SK-N-SH treated with all-trans-retinoic acid at 6 μM for 48 hours (cell line): Measurements from ENCODE around the gene KIF13A.

Source experiments
- ARNTL ChIP-seq: fragments of 450-650 bp; formaldehyde crosslinking; IDR thresholded peaks from 2 replicates; pipeline ENCODE4 v1.5.0; 2020; ENCODE audit warnings: low read depth, mild to moderate bottlenecking, moderate library complexity, borderline replicate concordance
- BACH2 ChIP-seq: fragments of 250-450 bp; sonication (Bioruptor Pico); IDR thresholded peaks from 2 replicates; pipeline ENCODE4 v1.9.0; 2021; ENCODE audit warnings: mild to moderate bottlenecking, borderline replicate concordance
- CSDC2 ChIP-seq: fragments of 250-450 bp; sonication (Bioruptor Pico); IDR thresholded peaks from 2 replicates; pipeline ENCODE4 v1.5.0; 2020; ENCODE audit warnings: mild to moderate bottlenecking, moderate library complexity
- OSR1 ChIP-seq: fragments of 250-450 bp; sonication (Bioruptor Pico); IDR thresholded peaks from 2 replicates; pipeline ENCODE4 v1.8.0; 2022; ENCODE audit warnings: moderate library complexity, mild to moderate bottlenecking, inconsistent platforms
- SNAI2 ChIP-seq: fragments of 250-450 bp; sonication (Bioruptor Pico); IDR thresholded peaks from 2 replicates; pipeline ENCODE4 v1.5.0; 2020; ENCODE audit warnings: mild to moderate bottlenecking, moderate library complexity
- TCF4 ChIP-seq: fragments of 250-450 bp; sonication (Bioruptor Pico); IDR thresholded peaks from 2 replicates; pipeline ENCODE4 v1.8.0; 2021; ENCODE audit warnings: mild to moderate bottlenecking, moderate library complexity, borderline replicate concordance
- TOX ChIP-seq: fragments of 250-450 bp; sonication (Bioruptor Pico); IDR thresholded peaks from 2 replicates; pipeline ENCODE4 v1.8.0; 2021; ENCODE audit warnings: mild to moderate bottlenecking, moderate library complexity, borderline replicate concordance
- ZNF8 ChIP-seq: fragments of 450-650 bp; formaldehyde crosslinking; IDR thresholded peaks from 2 replicates; pipeline ENCODE4 v1.5.0; 2020; ENCODE audit warnings: mild to moderate bottlenecking, moderate library complexity
- TF ChIP-seq, protein P1 (sequence below): fragments of 250-450 bp; sonication (Bioruptor Pico); IDR thresholded peaks from 2 replicates; pipeline ENCODE4 v1.8.0; 2020; ENCODE audit warnings: mild to moderate bottlenecking, moderate library complexity, borderline replicate concordance
- TF ChIP-seq, protein P2 (sequence below): fragments of 250-450 bp; sonication (Bioruptor Pico); IDR thresholded peaks from 2 replicates; pipeline ENCODE4 v1.5.1; 2021; ENCODE audit warnings: mild to moderate bottlenecking, moderate library complexity
- TF ChIP-seq, protein P3 (sequence below): fragments of 250-450 bp; sonication (Bioruptor Pico); IDR thresholded peaks from 2 replicates; pipeline ENCODE4 v1.5.1; 2020; ENCODE audit warnings: low read depth, mild to moderate bottlenecking, moderate library complexity
- TF ChIP-seq, protein P4 (sequence below): fragments of 250-450 bp; sonication (Bioruptor Pico); IDR thresholded peaks from 2 replicates; pipeline ENCODE4 v1.5.0; 2020; ENCODE audit warnings: mild to moderate bottlenecking, moderate library complexity

DNA sequence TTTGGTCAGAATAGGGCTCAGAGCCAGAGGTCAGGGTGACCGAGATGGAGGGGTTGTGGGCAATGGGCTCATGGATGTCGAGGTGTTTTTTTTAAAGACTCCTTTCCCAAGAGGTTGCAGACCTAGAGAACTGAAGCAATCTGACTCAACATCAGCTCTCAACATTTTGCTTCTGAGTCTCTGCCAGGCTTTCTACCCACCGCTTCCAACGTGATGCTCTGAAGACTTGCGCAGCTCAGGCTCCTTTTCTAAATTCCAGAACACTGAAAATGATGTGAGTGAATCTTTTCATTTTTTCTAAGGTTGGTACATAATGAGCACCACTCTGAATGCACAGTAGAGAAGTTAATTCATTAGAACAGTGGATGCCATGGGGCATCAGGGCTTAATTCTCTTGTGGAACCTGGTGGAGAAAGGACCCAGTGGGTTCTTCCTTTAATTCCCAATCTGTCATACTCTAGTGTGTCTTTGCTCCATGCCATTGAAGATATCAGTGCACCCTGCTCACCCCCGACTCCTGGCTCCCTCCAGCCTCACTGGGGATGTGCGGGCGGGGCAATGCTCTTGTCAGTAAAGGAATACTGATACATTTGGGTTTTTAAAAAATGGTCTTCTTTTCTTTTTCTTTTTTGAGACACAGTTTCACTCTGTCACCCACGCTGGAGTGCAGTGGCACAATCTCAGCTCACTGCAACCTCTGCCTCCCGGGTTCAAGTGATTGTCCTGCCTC, 17.0 kb upstream of the KIF13A start:
- TF ChIP-seq SNAI2 (CRISPR knock-in tag), result no peak
- no peak for TF ChIP-seq TCF4 (CRISPR knock-in tag)
- TF ChIP-seq, protein P1, sequence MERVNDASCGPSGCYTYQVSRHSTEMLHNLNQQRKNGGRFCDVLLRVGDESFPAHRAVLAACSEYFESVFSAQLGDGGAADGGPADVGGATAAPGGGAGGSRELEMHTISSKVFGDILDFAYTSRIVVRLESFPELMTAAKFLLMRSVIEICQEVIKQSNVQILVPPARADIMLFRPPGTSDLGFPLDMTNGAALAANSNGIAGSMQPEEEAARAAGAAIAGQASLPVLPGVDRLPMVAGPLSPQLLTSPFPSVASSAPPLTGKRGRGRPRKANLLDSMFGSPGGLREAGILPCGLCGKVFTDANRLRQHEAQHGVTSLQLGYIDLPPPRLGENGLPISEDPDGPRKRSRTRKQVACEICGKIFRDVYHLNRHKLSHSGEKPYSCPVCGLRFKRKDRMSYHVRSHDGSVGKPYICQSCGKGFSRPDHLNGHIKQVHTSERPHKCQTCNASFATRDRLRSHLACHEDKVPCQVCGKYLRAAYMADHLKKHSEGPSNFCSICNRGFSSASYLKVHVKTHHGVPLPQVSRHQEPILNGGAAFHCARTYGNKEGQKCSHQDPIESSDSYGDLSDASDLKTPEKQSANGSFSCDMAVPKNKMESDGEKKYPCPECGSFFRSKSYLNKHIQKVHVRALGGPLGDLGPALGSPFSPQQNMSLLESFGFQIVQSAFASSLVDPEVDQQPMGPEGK (CRISPR knock-in tag), result no peak
- no peak for TF ChIP-seq BACH2 (CRISPR knock-in tag)
- TF ChIP-seq, protein P2, sequence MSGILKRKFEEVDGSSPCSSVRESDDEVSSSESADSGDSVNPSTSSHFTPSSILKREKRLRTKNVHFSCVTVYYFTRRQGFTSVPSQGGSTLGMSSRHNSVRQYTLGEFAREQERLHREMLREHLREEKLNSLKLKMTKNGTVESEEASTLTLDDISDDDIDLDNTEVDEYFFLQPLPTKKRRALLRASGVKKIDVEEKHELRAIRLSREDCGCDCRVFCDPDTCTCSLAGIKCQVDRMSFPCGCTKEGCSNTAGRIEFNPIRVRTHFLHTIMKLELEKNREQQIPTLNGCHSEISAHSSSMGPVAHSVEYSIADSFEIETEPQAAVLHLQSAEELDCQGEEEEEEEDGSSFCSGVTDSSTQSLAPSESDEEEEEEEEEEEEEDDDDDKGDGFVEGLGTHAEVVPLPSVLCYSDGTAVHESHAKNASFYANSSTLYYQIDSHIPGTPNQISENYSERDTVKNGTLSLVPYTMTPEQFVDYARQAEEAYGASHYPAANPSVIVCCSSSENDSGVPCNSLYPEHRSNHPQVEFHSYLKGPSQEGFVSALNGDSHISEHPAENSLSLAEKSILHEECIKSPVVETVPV, result no peak
- TF ChIP-seq, protein P3, sequence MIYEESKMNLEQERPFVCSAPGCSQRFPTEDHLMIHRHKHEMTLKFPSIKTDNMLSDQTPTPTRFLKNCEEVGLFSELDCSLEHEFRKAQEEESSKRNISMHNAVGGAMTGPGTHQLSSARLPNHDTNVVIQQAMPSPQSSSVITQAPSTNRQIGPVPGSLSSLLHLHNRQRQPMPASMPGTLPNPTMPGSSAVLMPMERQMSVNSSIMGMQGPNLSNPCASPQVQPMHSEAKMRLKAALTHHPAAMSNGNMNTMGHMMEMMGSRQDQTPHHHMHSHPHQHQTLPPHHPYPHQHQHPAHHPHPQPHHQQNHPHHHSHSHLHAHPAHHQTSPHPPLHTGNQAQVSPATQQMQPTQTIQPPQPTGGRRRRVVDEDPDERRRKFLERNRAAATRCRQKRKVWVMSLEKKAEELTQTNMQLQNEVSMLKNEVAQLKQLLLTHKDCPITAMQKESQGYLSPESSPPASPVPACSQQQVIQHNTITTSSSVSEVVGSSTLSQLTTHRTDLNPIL (CRISPR knock-in tag), result no peak
- TF ChIP-seq, protein P4, sequence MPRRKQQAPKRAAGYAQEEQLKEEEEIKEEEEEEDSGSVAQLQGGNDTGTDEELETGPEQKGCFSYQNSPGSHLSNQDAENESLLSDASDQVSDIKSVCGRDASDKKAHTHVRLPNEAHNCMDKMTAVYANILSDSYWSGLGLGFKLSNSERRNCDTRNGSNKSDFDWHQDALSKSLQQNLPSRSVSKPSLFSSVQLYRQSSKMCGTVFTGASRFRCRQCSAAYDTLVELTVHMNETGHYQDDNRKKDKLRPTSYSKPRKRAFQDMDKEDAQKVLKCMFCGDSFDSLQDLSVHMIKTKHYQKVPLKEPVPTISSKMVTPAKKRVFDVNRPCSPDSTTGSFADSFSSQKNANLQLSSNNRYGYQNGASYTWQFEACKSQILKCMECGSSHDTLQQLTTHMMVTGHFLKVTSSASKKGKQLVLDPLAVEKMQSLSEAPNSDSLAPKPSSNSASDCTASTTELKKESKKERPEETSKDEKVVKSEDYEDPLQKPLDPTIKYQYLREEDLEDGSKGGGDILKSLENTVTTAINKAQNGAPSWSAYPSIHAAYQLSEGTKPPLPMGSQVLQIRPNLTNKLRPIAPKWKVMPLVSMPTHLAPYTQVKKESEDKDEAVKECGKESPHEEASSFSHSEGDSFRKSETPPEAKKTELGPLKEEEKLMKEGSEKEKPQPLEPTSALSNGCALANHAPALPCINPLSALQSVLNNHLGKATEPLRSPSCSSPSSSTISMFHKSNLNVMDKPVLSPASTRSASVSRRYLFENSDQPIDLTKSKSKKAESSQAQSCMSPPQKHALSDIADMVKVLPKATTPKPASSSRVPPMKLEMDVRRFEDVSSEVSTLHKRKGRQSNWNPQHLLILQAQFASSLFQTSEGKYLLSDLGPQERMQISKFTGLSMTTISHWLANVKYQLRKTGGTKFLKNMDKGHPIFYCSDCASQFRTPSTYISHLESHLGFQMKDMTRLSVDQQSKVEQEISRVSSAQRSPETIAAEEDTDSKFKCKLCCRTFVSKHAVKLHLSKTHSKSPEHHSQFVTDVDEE (CRISPR knock-in tag), result no peak
- TF ChIP-seq CSDC2 (CRISPR knock-in tag), result no peak
- TF ChIP-seq OSR1 (CRISPR knock-in tag), result no peak
- no peak for TF ChIP-seq ARNTL (CRISPR knock-in tag)
- TF ChIP-seq TOX (CRISPR knock-in tag), result no peak
- no peak for TF ChIP-seq ZNF8 (CRISPR knock-in tag)
